ENCODE results near the gene LMAN1. TPM values are rescaled to one million over a fixed set of nuclear protein-coding genes. Genes with fewer than 3 reads are reported as not detected.

LMAN1 gene
- polyA plus RNA-seq, 1 donor from 2014 or later, result 49.8 TPM

- H3K27ac ChIP-seq (ENCODE audit: low read length), result no peak within 1 kb of the TSS
- H3K36me3 ChIP-seq (ENCODE audit: insufficient read depth, low read length), result no peaks in the 10 kb centered on the region
- TF ChIP-seq RAD21 (conservative IDR thresholded peaks at IDR 0.05) (no peak), REST (IDR thresholded peaks at IDR 0.05; ENCODE audit: borderline replicate concordance) (no peak)
- no peaks in the 10 kb centered on the region for H3K79me2 ChIP-seq (replicated peaks; ENCODE audit: insufficient read depth, low read length)
- no peaks in the 10 kb centered on the region for H3K9me2 ChIP-seq (ENCODE audit: insufficient read depth, low read length)
- H3K27me3 ChIP-seq (ENCODE audit: insufficient read depth, low read depth, low read length), result peaks cover 17% of the 10 kb centered on the region
- no peak within 1 kb of the TSS for H2AFZ ChIP-seq (ENCODE audit: low read depth, low read length)
- no peak within 1 kb of the TSS for H3K9ac ChIP-seq (ENCODE audit: low read length)
- no peak within 1 kb of the TSS for H3K4me3 ChIP-seq (ENCODE audit: low read length)
- no peak within 1 kb of the TSS for H3K4me2 ChIP-seq (ENCODE audit: low read length)
- H3K9me3 ChIP-seq (ENCODE audit: low read length), result no peaks in the 10 kb centered on the region
- H3F3A ChIP-seq (ENCODE audit: insufficient read depth, low read length, poor library complexity, severe bottlenecking), result no peaks in the 10 kb centered on the region
- H4K20me1 ChIP-seq (ENCODE audit: insufficient read depth), result no peaks in the 10 kb centered on the region
These were observed 40.5 kb downstream of the LMAN1 start, which contains the start of gene CPLX4 for GRCh38 chr18:59318460-59319050. TSS of gene CPLX4 (minus strand) at chr18:59318649. CDS start at chr18:59318462, 187 bp downstream.

GRCh38 chr18:59311631-59312030 lies 47.4 kb downstream of the LMAN1 start:
- Histone ChIP-seq H3K4me3 (ENCODE audit: low read length) (no peak overlapping the region), H3K9me2 (ENCODE audit: insufficient read depth, low read length) (no peaks in the 10 kb centered on the region), H3K36me3 (ENCODE audit: insufficient read depth, low read length) (no peaks in the 10 kb centered on the region), H3K79me2 (replicated peaks; ENCODE audit: insufficient read depth, low read length) (no peaks in the 10 kb centered on the region), H4K20me1 (ENCODE audit: insufficient read depth) (no peaks in the 10 kb centered on the region), H3F3A (ENCODE audit: insufficient read depth, low read length, poor library complexity, severe bottlenecking) (no peaks in the 10 kb centered on the region), H3K9ac (ENCODE audit: low read length) (no peak overlapping the region), H3K27ac (ENCODE audit: low read length) (no peak overlapping the region), H3K27me3 (ENCODE audit: insufficient read depth, low read depth, low read length) (peaks cover 56% of the 10 kb centered on the region), H2AFZ (ENCODE audit: low read depth, low read length) (no peak overlapping the region), H3K4me2 (ENCODE audit: low read length) (no peak overlapping the region), H3K9me3 (ENCODE audit: low read length) (no peaks in the 10 kb centered on the region)
- TF ChIP-seq MXI1 (conservative IDR thresholded peaks at IDR 0.05; ENCODE audit: poor library complexity, severe bottlenecking) (no peak), REST (IDR thresholded peaks at IDR 0.05; ENCODE audit: borderline replicate concordance) (no peak), EP300 (conservative IDR thresholded peaks at IDR 0.05; ENCODE audit: poor library complexity, severe bottlenecking) (no peak), POLR2AphosphoS5 (IDR thresholded peaks at IDR 0.05) (no peak), EZH2 (IDR thresholded peaks at IDR 0.05; ENCODE audit: borderline replicate concordance, insufficient read depth, low read length, poor library complexity, severe bottlenecking) (no peak), SMC3 (conservative IDR thresholded peaks at IDR 0.05; ENCODE audit: poor library complexity) (no peak), CTCF (IDR thresholded peaks at IDR 0.05; ENCODE audit: poor library complexity, severe bottlenecking) (no peak), RAD21 (conservative IDR thresholded peaks at IDR 0.05) (no peak), TAF1 (IDR thresholded peaks at IDR 0.05; ENCODE audit: low read depth) (no peak)
